Measurements from ENCODE around the gene MSRB2. TPM values are rescaled to one million over a fixed set of nuclear protein-coding genes. Genes with fewer than 3 reads are reported as not detected.
A peak's percentile ranks its signal among the peaks of the same experiment; 100 is the strongest.
"Not testable (repeated sequence)": the region's sequence is repeated elsewhere in the genome, so short reads cannot be mapped to it uniquely, and the experiment has no call there.

Gene MSRB2
- polyA plus RNA-seq (2013, experiment 1 of 2; ENCODE audit: insufficient read length) = 39.1 TPM
- 41.6 TPM for polyA plus RNA-seq (2013, experiment 2 of 2; ENCODE audit: insufficient read length)

DNA sequence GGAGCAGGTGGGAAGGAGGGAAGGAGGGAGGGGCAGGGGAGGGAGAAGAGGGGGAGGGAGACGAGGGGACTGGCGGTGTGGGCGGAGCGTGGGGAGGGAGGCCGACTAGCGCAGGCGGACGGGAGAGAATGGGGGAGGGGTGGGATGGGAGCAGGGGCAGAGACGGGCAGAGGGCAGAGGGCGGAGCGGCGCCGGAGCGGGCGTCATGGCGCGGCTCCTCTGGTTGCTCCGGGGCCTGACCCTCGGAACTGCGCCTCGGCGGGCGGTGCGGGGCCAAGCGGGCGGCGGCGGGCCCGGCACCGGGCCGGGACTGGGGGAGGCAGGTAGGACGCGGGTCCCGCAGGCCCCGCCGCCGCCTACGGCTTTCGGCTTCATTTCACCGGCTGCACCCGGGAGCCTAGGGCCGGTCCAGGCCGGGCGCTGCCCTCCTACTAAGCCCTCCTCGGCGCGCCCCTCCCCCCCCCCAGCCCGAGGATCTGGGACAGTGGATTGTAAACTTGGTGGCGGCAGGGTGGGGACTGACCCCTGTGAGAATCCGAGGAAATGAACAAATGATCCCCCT lies at the start of gene MSRB2:
TSS of gene MSRB2 (plus strand) at position 176 of the 562 bp plus-strand sequence. CDS start at position 206, 30 bp downstream.
- peak; percentile 96 for DNase-seq

DNA sequence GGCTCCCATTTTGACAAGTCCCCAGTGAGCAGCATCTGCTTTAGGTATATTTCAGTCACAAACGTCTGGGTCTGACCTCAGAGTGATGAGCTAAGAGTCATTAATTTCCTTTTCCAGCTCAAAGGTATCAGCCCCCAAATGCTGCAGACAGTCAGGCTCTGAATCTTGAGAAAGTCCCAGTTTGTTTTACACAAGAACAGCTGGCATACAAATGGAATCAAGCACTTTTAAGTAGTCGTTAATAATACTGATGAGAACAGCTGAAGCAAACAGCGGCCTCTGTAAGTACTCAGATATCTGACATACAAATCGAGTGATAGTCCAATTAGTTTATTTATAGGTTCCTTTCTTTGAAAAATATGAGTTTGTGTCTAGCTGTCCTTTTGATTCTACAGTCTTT lies 49.4 kb upstream of the MSRB2 start:
- no peak for DNase-seq

- no peak for DNase-seq
These were observed 48.0 kb upstream of the MSRB2 start for GRCh38 chr10:23047201-23048050.

- DNase-seq = no peak
These were observed 47.2 kb upstream of the MSRB2 start for GRCh38 chr10:23048191-23048590.

DNA sequence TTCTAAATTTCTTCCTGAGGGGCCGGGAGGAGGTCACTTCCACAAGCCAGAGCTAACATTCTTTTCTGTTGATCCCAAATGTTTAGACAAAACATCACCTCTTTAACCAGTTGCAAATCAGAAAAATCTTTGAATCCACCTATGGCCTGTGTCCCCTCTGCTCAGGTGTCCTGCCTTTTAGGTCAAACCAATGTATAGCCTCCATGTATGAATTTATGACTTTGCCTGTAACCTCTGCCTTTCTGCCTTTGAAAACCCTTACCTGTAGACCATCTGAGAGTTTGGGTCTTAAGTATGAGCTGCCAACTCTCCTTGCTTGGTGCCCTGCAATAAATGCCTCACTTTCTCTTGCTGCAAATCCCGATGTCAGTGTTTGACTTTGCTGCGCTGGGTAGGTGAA lies 44.1 kb upstream of the MSRB2 start:
- DNase-seq = no peak

- DNase-seq = no peak
These were observed 43.5 kb upstream of the MSRB2 start for GRCh38 chr10:23051855-23052331.

DNA sequence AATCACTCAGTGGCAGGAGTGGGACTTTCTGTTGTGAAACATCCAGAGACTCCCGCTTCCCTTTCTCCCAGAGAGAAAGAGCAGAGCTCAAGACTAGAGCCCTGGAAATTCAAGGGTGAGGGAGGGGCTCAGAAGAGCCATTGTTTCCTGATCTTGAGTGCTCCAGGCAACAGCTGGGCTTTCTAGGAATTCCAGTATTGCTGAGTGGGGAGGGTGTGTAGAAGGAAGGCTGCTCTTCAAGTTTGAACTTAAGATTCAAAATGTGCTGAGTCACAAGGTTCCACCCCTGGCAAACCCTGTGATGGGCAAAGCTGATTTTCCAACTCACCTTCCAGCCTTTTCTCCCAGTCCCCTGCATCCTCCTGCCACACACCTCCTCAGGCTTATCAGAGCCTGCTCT lies 42.3 kb upstream of the MSRB2 start:
- DNase-seq = no peak

- DNase-seq = no peak
These were observed 39.8 kb upstream of the MSRB2 start for GRCh38 chr10:23055424-23056185.

GRCh38 chr10:23056186-23056579 lies 39.2 kb upstream of the MSRB2 start:
- DNase-seq = no peak

- DNase-seq = no peak
These were observed 37.0 kb upstream of the MSRB2 start for GRCh38 chr10:23058366-23058765.

- no peak for DNase-seq
These were observed 34.5 kb upstream of the MSRB2 start for GRCh38 chr10:23060918-23061317.

- no peak for DNase-seq
These were observed 32.1 kb upstream of the MSRB2 start for GRCh38 chr10:23063045-23063972.

DNA sequence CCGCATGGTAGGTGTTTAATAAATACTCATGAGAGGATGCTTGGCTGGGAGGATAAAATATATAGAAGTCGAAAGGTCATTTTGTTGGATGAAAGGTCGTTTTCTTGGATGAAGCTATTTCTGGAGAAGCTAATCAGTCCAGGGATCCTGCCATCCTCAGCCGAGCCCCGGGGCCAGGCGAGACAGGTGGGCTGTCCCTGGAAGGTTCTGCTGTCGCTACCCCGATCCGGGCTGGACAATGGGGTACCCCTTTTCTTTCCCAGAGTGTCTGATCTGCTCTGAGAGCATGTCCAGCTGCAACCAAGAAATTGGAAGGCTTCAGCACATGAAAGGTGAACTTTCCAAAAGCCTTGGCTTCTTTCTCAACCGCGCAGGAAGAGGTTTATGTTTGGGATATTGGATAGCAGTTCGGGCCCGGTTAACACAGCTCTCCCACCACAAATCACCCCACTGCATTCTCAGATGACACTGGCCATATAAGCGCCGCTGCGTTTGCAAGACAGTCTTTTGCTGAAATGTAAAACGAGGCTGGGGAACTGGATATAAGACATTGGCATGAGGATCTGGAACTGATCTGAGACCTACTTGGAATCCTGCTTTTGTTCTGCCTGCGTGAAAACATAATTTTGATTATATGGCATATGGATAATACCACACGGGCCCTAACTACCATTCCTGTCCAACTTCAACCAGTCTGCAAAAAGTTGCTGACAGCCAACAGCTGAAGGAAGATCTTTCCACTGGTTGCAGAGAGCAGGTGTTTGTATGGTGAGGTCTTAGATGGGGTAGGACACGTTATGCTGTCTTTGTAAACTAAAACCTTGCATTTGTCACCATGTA lies 31.2 kb upstream of the MSRB2 start:
- DNase-seq = no peak

DNA sequence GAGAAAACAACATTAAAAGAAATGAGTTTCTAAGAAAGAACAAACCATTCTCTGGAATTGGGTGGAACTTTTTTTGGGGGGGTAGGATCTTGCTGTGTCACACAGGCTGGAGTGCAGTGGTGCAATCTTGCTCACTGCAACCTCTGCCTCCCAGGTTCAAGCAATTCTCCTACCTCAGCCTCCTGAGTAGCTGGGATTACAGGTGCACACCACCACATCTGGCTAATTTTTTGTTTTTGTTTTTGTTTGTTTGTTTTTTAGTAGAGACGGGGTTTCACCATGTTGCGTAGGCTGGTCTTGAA lies 30.6 kb upstream of the MSRB2 start:
- not testable (repeated sequence) for DNase-seq

DNA sequence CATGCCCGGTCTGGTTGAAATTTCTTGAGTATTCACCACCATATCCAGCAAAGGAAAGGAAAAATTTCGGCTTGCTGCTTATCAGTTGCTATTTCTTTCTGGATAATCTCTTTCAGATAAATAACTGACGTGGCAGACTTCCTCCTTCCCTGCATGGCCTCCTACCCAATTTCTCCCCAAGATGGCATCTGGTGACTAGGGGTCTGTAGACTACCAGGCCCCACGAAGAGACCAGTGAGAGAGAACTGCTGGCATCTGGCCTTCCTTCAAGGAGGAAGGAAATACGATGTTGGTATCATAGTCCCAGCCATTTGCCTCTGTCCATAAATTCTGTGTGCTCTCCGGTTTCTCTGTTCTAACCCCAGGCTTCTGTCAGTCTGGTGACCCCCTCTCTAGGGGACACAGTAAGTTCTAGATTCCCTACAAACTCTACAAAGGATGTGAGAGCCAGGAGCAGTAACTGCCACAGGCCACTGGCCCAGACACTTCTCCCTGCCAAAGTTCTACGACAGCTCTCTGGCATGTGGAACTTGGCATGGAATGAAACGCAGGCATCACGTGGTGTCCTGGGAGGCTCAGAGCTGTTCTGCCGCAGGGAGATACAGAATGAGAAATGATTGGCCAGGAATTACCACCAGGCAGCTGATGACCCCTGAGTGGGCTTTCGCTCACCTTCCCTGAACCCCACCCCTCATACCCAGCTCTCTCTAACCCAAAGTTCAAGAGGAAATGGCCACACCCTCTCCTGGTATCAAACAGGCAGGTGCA lies 30.0 kb upstream of the MSRB2 start:
- DNase-seq = peak; percentile 73

- no peak for DNase-seq
These were observed 28.0 kb upstream of the MSRB2 start for GRCh38 chr10:23067337-23067736.

DNA sequence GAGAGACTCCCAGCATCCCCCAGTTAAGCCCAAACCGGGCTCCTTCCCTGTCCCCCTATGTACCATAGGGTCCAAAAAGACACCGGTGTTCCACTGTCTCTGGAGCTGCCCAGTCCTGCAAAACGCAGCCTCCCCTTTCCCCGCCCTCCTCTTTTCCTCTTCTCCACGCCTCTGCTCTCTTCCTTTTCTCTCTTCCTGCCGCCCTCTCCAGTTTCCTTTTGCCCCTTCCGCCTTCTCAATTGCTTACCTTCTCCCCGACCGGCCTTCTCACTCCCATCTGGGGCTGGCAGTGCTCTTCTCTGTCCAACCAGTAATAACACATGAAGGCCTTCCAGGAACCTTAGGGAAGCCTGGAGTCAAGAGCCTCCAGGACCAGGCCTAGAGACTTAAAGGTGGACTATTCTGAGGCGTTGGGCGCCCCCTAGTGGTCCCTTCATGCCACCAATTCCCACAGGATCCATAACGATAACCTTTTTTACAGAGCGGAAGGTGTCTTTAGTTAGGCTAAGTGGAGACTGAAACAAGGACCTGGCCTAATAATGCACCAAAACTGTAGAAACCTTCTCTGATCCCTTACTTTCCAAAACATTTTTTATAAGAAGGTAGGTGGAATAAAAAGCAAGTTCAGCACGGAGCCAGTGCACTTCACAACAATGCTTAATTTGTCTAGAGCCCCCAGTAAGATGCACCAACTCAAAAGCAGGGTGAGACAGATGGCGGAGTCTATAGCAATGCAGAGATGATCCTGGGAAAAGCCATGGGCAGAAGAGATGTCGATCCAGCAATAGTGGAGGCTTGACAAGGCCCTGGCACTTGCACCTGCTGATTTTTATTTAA lies 27.2 kb upstream of the MSRB2 start:
- peak; percentile 71 for DNase-seq

DNA sequence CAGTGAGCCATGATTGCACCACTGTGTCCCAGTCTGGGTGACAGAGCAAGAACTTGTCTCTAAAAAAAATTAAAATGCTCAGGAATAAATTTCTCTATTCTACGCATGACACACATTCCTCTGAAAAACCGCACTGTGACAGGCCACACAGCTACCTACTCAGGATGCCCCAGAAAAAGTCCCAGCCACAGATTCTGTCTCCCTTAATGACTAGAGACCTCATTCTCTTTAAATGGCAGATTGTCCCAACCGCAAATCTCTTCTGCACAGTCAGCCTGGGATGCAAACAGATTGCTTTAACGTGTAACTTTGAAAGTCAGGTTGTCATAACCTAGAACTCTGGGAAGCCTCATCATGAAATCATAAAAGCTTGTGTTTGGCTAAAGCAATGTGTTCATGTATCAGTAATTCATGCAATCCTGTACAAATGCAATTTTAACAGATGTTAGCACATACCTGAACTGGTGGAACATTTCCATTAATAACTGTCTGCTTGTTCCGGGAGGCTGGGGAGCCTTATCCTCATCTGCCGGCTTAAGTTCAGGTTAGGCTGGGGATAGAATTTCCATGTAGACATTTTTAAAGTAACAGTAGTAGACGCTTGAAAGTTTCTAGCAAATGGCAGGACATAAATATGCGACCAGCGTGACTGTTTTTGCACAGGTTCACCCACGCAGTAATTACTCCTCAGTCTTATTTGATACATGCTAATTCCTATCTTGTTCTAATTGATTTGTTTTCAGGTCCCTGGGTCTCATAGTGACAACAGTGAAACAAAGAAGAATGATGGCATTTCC lies 26.2 kb upstream of the MSRB2 start:
- no peak for DNase-seq
